Uterus (tissue), 4 donors: ENCODE results near the gene ZNF432. TPM values are rescaled to one million over a fixed set of nuclear protein-coding genes. Genes with fewer than 3 reads are reported as not detected.

Source experiments
- DNase-seq, 2 donors: peaks; one replicate each; pipeline ENCODE4 v3.0.0-alpha.2; 2019 to 2020
- H3K27ac ChIP-seq, 2 donors: fragments of 200-600 bp; sonication (generic); 1 replicate in 1 of 2; 2 replicates in 1 of 2; pipeline ENCODE4 v1.5.1; 2016 to 2018
- H3K27me3 ChIP-seq, 2 donors: fragments of 200-600 bp; sonication (generic); one replicate each; pipeline ENCODE4 v1.5.1; 2018 to 2019; ENCODE audit warnings: control low read depth in 1 of 2
- H3K36me3 ChIP-seq, 2 donors: fragments of 200-600 bp; sonication (generic); one replicate each; pipeline ENCODE4 v1.5.1; 2019; ENCODE audit warnings: control low read depth in 1 of 2
- H3K4me1 ChIP-seq, 2 donors: fragments of 200-600 bp; sonication (generic); one replicate each; pipeline ENCODE4 v1.5.1; 2018 to 2019; ENCODE audit warnings: control low read depth in 1 of 2
- H3K4me3 ChIP-seq, 2 donors: fragments of 200-600 bp; sonication (generic); 1 replicate in 1 of 2; 2 replicates in 1 of 2; pipeline ENCODE4 v1.5.1; 2018 to 2019; ENCODE audit warnings: mild to moderate bottlenecking in 1 of 2
- H3K9me3 ChIP-seq, 2 donors: fragments of 200-600 bp; sonication (generic); one replicate each; pipeline ENCODE4 v1.5.1; 2019; ENCODE audit warnings: control low read depth in 1 of 2
- POLR2A ChIP-seq, 2 donors: fragments of 450-650 bp; IDR thresholded peaks; one replicate each; pipeline ENCODE4 v1.6.1; 2016; ENCODE audit warnings: antibody characterized with exemption in 2 of 2, mild to moderate bottlenecking in 1 of 2, moderate library complexity in 1 of 2
- intact Hi-C: fragments of 100-400 bp; cut with DNase I; formaldehyde crosslinking; loops from one replicate; pipeline ENCODE4 v1.15.1; 2023; ENCODE audit warnings: low total_unique reads
- total RNA-seq, 4 donors: library from RNA; depleted of rRNA in 3 of 4; stranded (reverse); fragments of >200 nt in 3 of 4; gene quantifications; one replicate each; pipeline versions ENCODE4 v1.1.0 to v1.2.4, GENCODE V29; 2014 to 2023
- TF ChIP-seq, protein P1 (sequence below), 4 experiments: fragments of 200-600 bp in 2 of 4; fragments of 450-650 bp in 2 of 4; sonication (generic) in 2 of 4; IDR thresholded peaks; one replicate each; pipeline ENCODE4 v1.5.1; 2016 to 2019; ENCODE audit warnings: antibody characterized with exemption in 4 of 4, mild to moderate bottlenecking in 2 of 4, moderate library complexity in 1 of 4
- donor health status: DM: yes; HTN: yes; CAD: no.

ZNF432 gene
- total RNA-seq, 4 donors from 2014 or later: 9.7 to 41.8 (median 29.9) TPM

- Histone ChIP-seq H3K27ac (no peak overlapping the region), H3K36me3 (no peaks in the 10 kb centered on the region), H3K4me3 (no peak overlapping the region)
Observed at GRCh38 chr19:51994048-51994644, 54.5 kb downstream of the ZNF432 start.

DNA sequence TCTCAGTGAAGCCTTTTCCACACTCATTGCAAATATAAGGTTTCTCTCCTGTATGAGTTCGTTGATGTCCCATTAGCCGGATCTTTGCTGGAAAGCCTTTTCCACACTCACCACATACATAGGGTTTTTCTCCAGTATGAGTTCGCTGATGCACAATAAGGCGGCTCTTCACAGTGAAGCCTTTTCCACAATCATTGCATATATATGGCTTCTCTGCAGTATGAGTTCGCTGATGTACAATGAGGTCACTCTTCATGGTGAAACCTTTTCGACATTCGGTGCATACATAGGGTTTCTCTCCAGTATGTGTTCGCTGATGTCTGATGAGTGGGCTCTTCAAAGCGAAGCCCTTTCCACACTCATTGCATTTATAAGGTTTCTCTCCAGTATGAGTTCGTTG, 55.2 kb downstream of the ZNF432 start:
- H3K27me3 ChIP-seq: no peaks in the 10 kb centered on the region
- no peak overlapping the region for H3K4me3 ChIP-seq
- H3K27ac ChIP-seq: no peak overlapping the region
- H3K4me1 ChIP-seq: no peaks in the 10 kb centered on the region
- no peaks in the 10 kb centered on the region for H3K36me3 ChIP-seq
- TF ChIP-seq, protein P1, sequence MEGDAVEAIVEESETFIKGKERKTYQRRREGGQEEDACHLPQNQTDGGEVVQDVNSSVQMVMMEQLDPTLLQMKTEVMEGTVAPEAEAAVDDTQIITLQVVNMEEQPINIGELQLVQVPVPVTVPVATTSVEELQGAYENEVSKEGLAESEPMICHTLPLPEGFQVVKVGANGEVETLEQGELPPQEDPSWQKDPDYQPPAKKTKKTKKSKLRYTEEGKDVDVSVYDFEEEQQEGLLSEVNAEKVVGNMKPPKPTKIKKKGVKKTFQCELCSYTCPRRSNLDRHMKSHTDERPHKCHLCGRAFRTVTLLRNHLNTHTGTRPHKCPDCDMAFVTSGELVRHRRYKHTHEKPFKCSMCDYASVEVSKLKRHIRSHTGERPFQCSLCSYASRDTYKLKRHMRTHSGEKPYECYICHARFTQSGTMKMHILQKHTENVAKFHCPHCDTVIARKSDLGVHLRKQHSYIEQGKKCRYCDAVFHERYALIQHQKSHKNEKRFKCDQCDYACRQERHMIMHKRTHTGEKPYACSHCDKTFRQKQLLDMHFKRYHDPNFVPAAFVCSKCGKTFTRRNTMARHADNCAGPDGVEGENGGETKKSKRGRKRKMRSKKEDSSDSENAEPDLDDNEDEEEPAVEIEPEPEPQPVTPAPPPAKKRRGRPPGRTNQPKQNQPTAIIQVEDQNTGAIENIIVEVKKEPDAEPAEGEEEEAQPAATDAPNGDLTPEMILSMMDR (IDR thresholded peaks at IDR 0.05): no peak
- TF ChIP-seq POLR2A (IDR thresholded peaks at IDR 0.05): no peak
- intact Hi-C loops: no loop called here
- no peak for DNase-seq
- H3K9me3 ChIP-seq: peaks cover 0 to 69% of the 10 kb centered on the region in 2 donors

More at GRCh38 chr19:51994048-51994644, 54.5 kb downstream of the ZNF432 start:
- TF ChIP-seq, protein P1 (IDR thresholded peaks at IDR 0.05): no peak
- TF ChIP-seq POLR2A (IDR thresholded peaks at IDR 0.05): no peak
- Histone ChIP-seq H3K9me3 (peaks cover 0 to 76% of the 10 kb centered on the region in 2 donors), H3K4me1 (no peaks in the 10 kb centered on the region), H3K27me3 (no peaks in the 10 kb centered on the region)
- intact Hi-C loops: no loop called here
- no peak for DNase-seq

- peaks cover 0 to 31% of the 10 kb centered on the region in 2 donors for H3K9me3 ChIP-seq
- H3K36me3 ChIP-seq: no peaks in the 10 kb centered on the region
- H3K27ac ChIP-seq: peak within 1 kb of the TSS; percentile 73 to 76
- DNase-seq: peak; percentile 88 to 93
- no peaks in the 10 kb centered on the region for H3K27me3 ChIP-seq
- intact Hi-C loops: no loop called here
- peak within 1 kb of the TSS; percentile 77 to 89 for H3K4me3 ChIP-seq
- H3K4me1 ChIP-seq: no peaks in the 10 kb centered on the region
- TF ChIP-seq, protein P1 (IDR thresholded peaks at IDR 0.05): peak in 1 of 4 experiments; percentile 23
- peak; percentile 7 to 28 for TF ChIP-seq POLR2A (IDR thresholded peaks at IDR 0.05)
Observed at GRCh38 chr19:51986309-51987291, 62.0 kb downstream of the ZNF432 start, which contains the start of gene ZNF350. ZNF350 (minus strand) TSS chr19:51986840; CDS start chr19:51974360, 12,480 bp downstream.

- H3K36me3 ChIP-seq: no peaks in the 10 kb centered on the region
- peaks cover 0 to 52% of the 10 kb centered on the region in 2 donors for H3K9me3 ChIP-seq
- intact Hi-C loops: no loop called here
- H3K27ac ChIP-seq: no peak overlapping the region
- no peak overlapping the region for H3K4me3 ChIP-seq
- H3K4me1 ChIP-seq: no peaks in the 10 kb centered on the region
- DNase-seq: no peak
- TF ChIP-seq POLR2A (IDR thresholded peaks at IDR 0.05): no peak
- TF ChIP-seq, protein P1 (IDR thresholded peaks at IDR 0.05): no peak
- H3K27me3 ChIP-seq: no peaks in the 10 kb centered on the region
Observed at GRCh38 chr19:51983361-51983760, 65.3 kb downstream of the ZNF432 start.

Other genes starting within 250 kb of the ZNF432 start
- gene ZNF577, start 160.9 kb downstream of the ZNF432 start, total RNA-seq: 10 to 100 TPM; 20.6 to 31.2 (median 25.1) TPM
- 10 to 100 TPM in 2 of 4 donors, 1 to 10 TPM in 2; 3.1 to 36.4 (median 14.6) TPM for gene ZNF649, start 143.8 kb downstream of the ZNF432 start, total RNA-seq
- 10 to 100 TPM in 2 of 4 donors, 1 to 10 TPM in 2; 1.0 to 12.0 (median 9.0) TPM for gene ZNF613, start 121.4 kb downstream of the ZNF432 start, total RNA-seq
- gene ZNF350, start 62.0 kb downstream of the ZNF432 start, total RNA-seq: 10 to 100 TPM in 3 of 4 donors, 1 to 10 TPM in 1; 2.3 to 28.0 (median 15.1) TPM
- 10 to 100 TPM in 2 of 4 donors, 1 to 10 TPM in 2; 9.7 to 35.9 (median 15.4) TPM for gene ZNF615, start 40.6 kb downstream of the ZNF432 start, total RNA-seq
- 10 to 100 TPM; 11.8 to 27.9 (median 13.7) TPM for gene ZNF614, start 20.5 kb downstream of the ZNF432 start, total RNA-seq
- 10 to 100 TPM; 14.1 to 57.3 (median 41.9) TPM for gene ZNF841, start 46.9 kb upstream of the ZNF432 start, total RNA-seq
- 10 to 100 TPM in 3 of 4 donors, 1 to 10 TPM in 1; 2.4 to 27.2 (median 17.6) TPM for gene ZNF616, start 91.1 kb upstream of the ZNF432 start, total RNA-seq
- gene ZNF836, start 122.8 kb upstream of the ZNF432 start, total RNA-seq: 10 to 100 TPM in 3 of 4 donors, 1 to 10 TPM in 1; 6.1 to 31.5 (median 20.3) TPM
- gene PPP2R1A, start 141.2 kb upstream of the ZNF432 start, total RNA-seq: 100 to 1,000 TPM in 2 of 4 donors, 10 to 100 TPM in 2; 38.5 to 223 (median 134) TPM
- gene ZNF766, start 220.7 kb upstream of the ZNF432 start, total RNA-seq: 10 to 100 TPM in 3 of 4 donors, 1 to 10 TPM in 1; 1.8 to 26.9 (median 20.1) TPM
- 10 to 100 TPM in 2 of 4 donors, 1 to 10 TPM in 2; 2.4 to 16.4 (median 10.5) TPM for gene ZNF480, start 248.3 kb upstream of the ZNF432 start, total RNA-seq